ENCODE data around the gene NOL11.
"Not testable (repeated sequence)": the region's sequence is repeated elsewhere in the genome, so short reads cannot be mapped to it uniquely, and the experiment has no call there.

NOL11 gene

GRCh38 chr17:67746704-67747571, 29.2 kb downstream of the NOL11 start:
- no peaks in the 10 kb centered on the region for H3K4me1 ChIP-seq (ENCODE audit: control insufficient read depth, insufficient read depth, low read length)
- H3K27me3 ChIP-seq (ENCODE audit: control insufficient read depth, insufficient read depth, low read length), result no peaks in the 10 kb centered on the region
- H3K9me3 ChIP-seq (ENCODE audit: control insufficient read depth, low read length), result no peaks in the 10 kb centered on the region
- H3K9ac ChIP-seq (ENCODE audit: low read length), result no peak overlapping the region
- no peak overlapping the region for H3K4me3 ChIP-seq (ENCODE audit: low read length)
- no peaks in the 10 kb centered on the region for H3K36me3 ChIP-seq (ENCODE audit: control insufficient read depth, insufficient read depth, low read length)

GRCh38 chr17:67747681-67748235, 30.0 kb downstream of the NOL11 start:
- no peak overlapping the region for H3K9ac ChIP-seq (ENCODE audit: low read length)
- no peaks in the 10 kb centered on the region for H3K4me1 ChIP-seq (ENCODE audit: control insufficient read depth, insufficient read depth, low read length)
- no peaks in the 10 kb centered on the region for H3K36me3 ChIP-seq (ENCODE audit: control insufficient read depth, insufficient read depth, low read length)
- no peak overlapping the region for H3K4me3 ChIP-seq (ENCODE audit: low read length)
- no peaks in the 10 kb centered on the region for H3K9me3 ChIP-seq (ENCODE audit: control insufficient read depth, low read length)
- no peaks in the 10 kb centered on the region for H3K27me3 ChIP-seq (ENCODE audit: control insufficient read depth, insufficient read depth, low read length)

GRCh38 chr17:67750067-67750466, 32.3 kb downstream of the NOL11 start:
- H3K4me1 ChIP-seq (ENCODE audit: control insufficient read depth, insufficient read depth, low read length), result no peaks in the 10 kb centered on the region
- no peak overlapping the region for H3K9ac ChIP-seq (ENCODE audit: low read length)
- no peak overlapping the region for H3K4me3 ChIP-seq (ENCODE audit: low read length)
- no peaks in the 10 kb centered on the region for H3K27me3 ChIP-seq (ENCODE audit: control insufficient read depth, insufficient read depth, low read length)
- H3K9me3 ChIP-seq (ENCODE audit: control insufficient read depth, low read length), result no peaks in the 10 kb centered on the region
- no peaks in the 10 kb centered on the region for H3K36me3 ChIP-seq (ENCODE audit: control insufficient read depth, insufficient read depth, low read length)

GRCh38 chr17:67751101-67752074, 33.7 kb downstream of the NOL11 start:
- H3K36me3 ChIP-seq (ENCODE audit: control insufficient read depth, insufficient read depth, low read length), result no peaks in the 10 kb centered on the region
- no peak overlapping the region for H3K9ac ChIP-seq (ENCODE audit: low read length)
- H3K27me3 ChIP-seq (ENCODE audit: control insufficient read depth, insufficient read depth, low read length), result no peaks in the 10 kb centered on the region
- no peaks in the 10 kb centered on the region for H3K9me3 ChIP-seq (ENCODE audit: control insufficient read depth, low read length)
- no peaks in the 10 kb centered on the region for H3K4me1 ChIP-seq (ENCODE audit: control insufficient read depth, insufficient read depth, low read length)
- H3K4me3 ChIP-seq (ENCODE audit: low read length), result no peak overlapping the region

GRCh38 chr17:67752160-67752559, 34.4 kb downstream of the NOL11 start:
- not testable (repeated sequence) for H3K27me3 ChIP-seq (ENCODE audit: control insufficient read depth, insufficient read depth, low read length); H3K4me1 ChIP-seq (ENCODE audit: control insufficient read depth, insufficient read depth, low read length); H3K4me3 ChIP-seq (ENCODE audit: low read length); H3K36me3 ChIP-seq (ENCODE audit: control insufficient read depth, insufficient read depth, low read length); H3K9me3 ChIP-seq (ENCODE audit: control insufficient read depth, low read length); H3K9ac ChIP-seq (ENCODE audit: low read length)

GRCh38 chr17:67753026-67753425, 35.3 kb downstream of the NOL11 start:
- H3K4me1 ChIP-seq (ENCODE audit: control insufficient read depth, insufficient read depth, low read length), result no peaks in the 10 kb centered on the region
- H3K36me3 ChIP-seq (ENCODE audit: control insufficient read depth, insufficient read depth, low read length), result no peaks in the 10 kb centered on the region
- no peaks in the 10 kb centered on the region for H3K9me3 ChIP-seq (ENCODE audit: control insufficient read depth, low read length)
- H3K4me3 ChIP-seq (ENCODE audit: low read length), result no peak overlapping the region
- H3K27me3 ChIP-seq (ENCODE audit: control insufficient read depth, insufficient read depth, low read length), result no peaks in the 10 kb centered on the region
- H3K9ac ChIP-seq (ENCODE audit: low read length), result no peak overlapping the region

- Histone ChIP-seq H3K4me3 (ENCODE audit: low read length) (no peak overlapping the region), H3K9me3 (ENCODE audit: control insufficient read depth, low read length) (no peaks in the 10 kb centered on the region), H3K9ac (ENCODE audit: low read length) (no peak overlapping the region), H3K4me1 (ENCODE audit: control insufficient read depth, insufficient read depth, low read length) (no peaks in the 10 kb centered on the region), H3K36me3 (ENCODE audit: control insufficient read depth, insufficient read depth, low read length) (no peaks in the 10 kb centered on the region), H3K27me3 (ENCODE audit: control insufficient read depth, insufficient read depth, low read length) (no peaks in the 10 kb centered on the region)
Measured at GRCh38 chr17:67754001-67754400, 36.3 kb downstream of the NOL11 start.

- H3K9me3 ChIP-seq (ENCODE audit: control insufficient read depth, low read length); H3K36me3 ChIP-seq (ENCODE audit: control insufficient read depth, insufficient read depth, low read length); H3K4me3 ChIP-seq (ENCODE audit: low read length); H3K27me3 ChIP-seq (ENCODE audit: control insufficient read depth, insufficient read depth, low read length); H3K4me1 ChIP-seq (ENCODE audit: control insufficient read depth, insufficient read depth, low read length); H3K9ac ChIP-seq (ENCODE audit: low read length): not testable (repeated sequence)
Measured at GRCh38 chr17:67754686-67755085, 37.0 kb downstream of the NOL11 start.

- H3K9me3 ChIP-seq (ENCODE audit: control insufficient read depth, low read length); H3K9ac ChIP-seq (ENCODE audit: low read length); H3K36me3 ChIP-seq (ENCODE audit: control insufficient read depth, insufficient read depth, low read length); H3K27me3 ChIP-seq (ENCODE audit: control insufficient read depth, insufficient read depth, low read length); H3K4me3 ChIP-seq (ENCODE audit: low read length); H3K4me1 ChIP-seq (ENCODE audit: control insufficient read depth, insufficient read depth, low read length): not testable (repeated sequence)
Measured at GRCh38 chr17:67756766-67757165, 39.0 kb downstream of the NOL11 start.

GRCh38 chr17:67759355-67760171, 41.8 kb downstream of the NOL11 start:
- H3K36me3 ChIP-seq (ENCODE audit: control insufficient read depth, insufficient read depth, low read length), result no peaks in the 10 kb centered on the region
- no peaks in the 10 kb centered on the region for H3K27me3 ChIP-seq (ENCODE audit: control insufficient read depth, insufficient read depth, low read length)
- no peaks in the 10 kb centered on the region for H3K4me1 ChIP-seq (ENCODE audit: control insufficient read depth, insufficient read depth, low read length)
- H3K9ac ChIP-seq (ENCODE audit: low read length), result no peak overlapping the region
- no peak overlapping the region for H3K4me3 ChIP-seq (ENCODE audit: low read length)
- no peaks in the 10 kb centered on the region for H3K9me3 ChIP-seq (ENCODE audit: control insufficient read depth, low read length)

GRCh38 chr17:67765623-67766022, 47.9 kb downstream of the NOL11 start:
- Histone ChIP-seq H3K4me3 (ENCODE audit: low read length) (no peak overlapping the region), H3K4me1 (ENCODE audit: control insufficient read depth, insufficient read depth, low read length) (no peaks in the 10 kb centered on the region), H3K9ac (ENCODE audit: low read length) (no peak overlapping the region), H3K27me3 (ENCODE audit: control insufficient read depth, insufficient read depth, low read length) (no peaks in the 10 kb centered on the region), H3K9me3 (ENCODE audit: control insufficient read depth, low read length) (no peaks in the 10 kb centered on the region), H3K36me3 (ENCODE audit: control insufficient read depth, insufficient read depth, low read length) (no peaks in the 10 kb centered on the region)

All from mucosa of stomach (tissue), 1 donor.